Transverse colon (tissue), 4 donors: ENCODE data around the gene BEND3.

Source experiments
- EP300 ChIP-seq: sonication (generic); formaldehyde crosslinking; IDR thresholded peaks from one replicate; pipeline ENCODE4 v1.6.1; 2017; ENCODE audit warnings: antibody characterized with exemption, low read depth
- POLR2A ChIP-seq: fragments of 450-650 bp; IDR thresholded peaks from one replicate; pipeline ENCODE4 v1.6.1; 2016; ENCODE audit warnings: antibody characterized with exemption, mild to moderate bottlenecking, moderate library complexity
- POLR2AphosphoS5 ChIP-seq, 3 donors: sonication (generic); formaldehyde crosslinking; IDR thresholded peaks; one replicate each; pipeline ENCODE4 v1.6.1; 2016; ENCODE audit warnings: antibody characterized with exemption in 3 of 3
- TF ChIP-seq, protein P1 (sequence below), 5 experiments: fragments of 200-600 bp in 3 of 5; fragments of 450-650 bp in 2 of 5; sonication (generic) in 3 of 5; IDR thresholded peaks; 1 replicate in 2 of 5; 2 replicates in 3 of 5; pipeline ENCODE4 v1.5.1; 2016 to 2017; ENCODE audit warnings: antibody characterized with exemption in 5 of 5, inconsistent platforms in 3 of 5, mild to moderate bottlenecking in 2 of 5, moderate library complexity in 1 of 5

- TF ChIP-seq, protein P1, sequence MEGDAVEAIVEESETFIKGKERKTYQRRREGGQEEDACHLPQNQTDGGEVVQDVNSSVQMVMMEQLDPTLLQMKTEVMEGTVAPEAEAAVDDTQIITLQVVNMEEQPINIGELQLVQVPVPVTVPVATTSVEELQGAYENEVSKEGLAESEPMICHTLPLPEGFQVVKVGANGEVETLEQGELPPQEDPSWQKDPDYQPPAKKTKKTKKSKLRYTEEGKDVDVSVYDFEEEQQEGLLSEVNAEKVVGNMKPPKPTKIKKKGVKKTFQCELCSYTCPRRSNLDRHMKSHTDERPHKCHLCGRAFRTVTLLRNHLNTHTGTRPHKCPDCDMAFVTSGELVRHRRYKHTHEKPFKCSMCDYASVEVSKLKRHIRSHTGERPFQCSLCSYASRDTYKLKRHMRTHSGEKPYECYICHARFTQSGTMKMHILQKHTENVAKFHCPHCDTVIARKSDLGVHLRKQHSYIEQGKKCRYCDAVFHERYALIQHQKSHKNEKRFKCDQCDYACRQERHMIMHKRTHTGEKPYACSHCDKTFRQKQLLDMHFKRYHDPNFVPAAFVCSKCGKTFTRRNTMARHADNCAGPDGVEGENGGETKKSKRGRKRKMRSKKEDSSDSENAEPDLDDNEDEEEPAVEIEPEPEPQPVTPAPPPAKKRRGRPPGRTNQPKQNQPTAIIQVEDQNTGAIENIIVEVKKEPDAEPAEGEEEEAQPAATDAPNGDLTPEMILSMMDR (IDR thresholded peaks at IDR 0.05) = no peak
- TF ChIP-seq POLR2A (no peak), EP300 (no peak), POLR2AphosphoS5 (IDR thresholded peaks at IDR 0.05) (no peak)
Observed at GRCh38 chr6:107121266-107121665, 6.0 kb upstream of the BEND3 start.
